Upper lobe of right lung (tissue), 1 donor: ENCODE measurements around the gene BCAT1. TPM values are rescaled to one million over a fixed set of nuclear protein-coding genes. Genes with fewer than 3 reads are reported as not detected.

Source experiments
- ATAC-seq: fragments of 200-7000 bp; cut with Tn5 transposase; one replicate; pipeline ENCODE4 v1.9.1; 2020; ENCODE audit warnings: mild to moderate bottlenecking, moderate library complexity
- DNase-seq: peaks from one replicate; pipeline ENCODE4 v3.0.0-alpha.2; 2020
- H3K27ac ChIP-seq: fragments of 200-600 bp; one replicate; pipeline ENCODE4 v1.8.0; 2022
- H3K27me3 ChIP-seq: fragments of 200-600 bp; one replicate; pipeline ENCODE4 v1.8.0; 2022; ENCODE audit warnings: mild to moderate bottlenecking
- H3K36me3 ChIP-seq: fragments of 200-600 bp; one replicate; pipeline ENCODE4 v1.8.0; 2022
- H3K4me1 ChIP-seq: fragments of 200-600 bp; one replicate; pipeline ENCODE4 v1.8.0; 2022
- H3K4me3 ChIP-seq: fragments of 200-600 bp; one replicate; pipeline ENCODE4 v1.8.0; 2022; ENCODE audit warnings: mild to moderate bottlenecking
- H3K9me3 ChIP-seq: fragments of 200-600 bp; one replicate; pipeline ENCODE4 v1.8.0; 2022
- intact Hi-C: fragments of 100-400 bp; cut with DNase I; formaldehyde crosslinking; loops from one replicate; pipeline ENCODE4 v1.11.0; 2022
- total RNA-seq: library from RNA; stranded (reverse); fragmentation: NEBNext Ultra II Directional; extraction: Animal tissue kit (Norgen Biotek cat#: 25700); gene quantifications from one replicate; pipeline ENCODE4 v1.2.1, GENCODE V29; 2021
- TF ChIP-seq, protein P1 (sequence below): fragments of 200-600 bp; IDR thresholded peaks from one replicate; pipeline ENCODE4 v1.8.0; 2022; ENCODE audit warnings: antibody characterized with exemption
- donor health status: DM: no; HTN: yes; CAD: no; lungs with severe emphysema.

BCAT1 gene
- total RNA-seq, 1 donor from 2014 or later = 82.5 TPM

DNA sequence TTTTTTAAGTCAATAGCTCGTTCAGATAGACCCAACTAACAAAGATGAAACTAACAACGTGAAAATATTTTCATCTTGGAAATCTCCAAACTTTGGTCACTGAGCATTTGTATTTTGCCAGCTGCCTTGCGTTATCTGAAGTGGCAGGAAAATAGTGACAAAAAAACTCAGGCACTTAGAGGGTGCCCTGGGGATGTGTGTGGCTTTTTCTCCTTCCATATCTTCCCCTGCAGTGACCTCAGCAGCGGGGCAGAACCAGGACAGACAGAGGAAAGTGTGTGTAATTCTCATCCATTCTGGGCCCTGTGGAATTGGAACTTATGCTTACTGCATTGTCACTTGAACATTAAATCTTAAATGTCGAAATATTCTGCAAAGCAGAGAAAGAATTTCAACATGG, 152.0 kb downstream of the BCAT1 start:
- no peaks in the 10 kb centered on the region for H3K27me3 ChIP-seq
- DNase-seq (no peak), ATAC-seq (no peak)
- intact Hi-C loops = no loop called here
- H3K27ac ChIP-seq = no peak overlapping the region
- no peaks in the 10 kb centered on the region for H3K36me3 ChIP-seq
- no peaks in the 10 kb centered on the region for H3K9me3 ChIP-seq
- no peak overlapping the region for H3K4me3 ChIP-seq
- H3K4me1 ChIP-seq = no peaks in the 10 kb centered on the region
- TF ChIP-seq, protein P1, sequence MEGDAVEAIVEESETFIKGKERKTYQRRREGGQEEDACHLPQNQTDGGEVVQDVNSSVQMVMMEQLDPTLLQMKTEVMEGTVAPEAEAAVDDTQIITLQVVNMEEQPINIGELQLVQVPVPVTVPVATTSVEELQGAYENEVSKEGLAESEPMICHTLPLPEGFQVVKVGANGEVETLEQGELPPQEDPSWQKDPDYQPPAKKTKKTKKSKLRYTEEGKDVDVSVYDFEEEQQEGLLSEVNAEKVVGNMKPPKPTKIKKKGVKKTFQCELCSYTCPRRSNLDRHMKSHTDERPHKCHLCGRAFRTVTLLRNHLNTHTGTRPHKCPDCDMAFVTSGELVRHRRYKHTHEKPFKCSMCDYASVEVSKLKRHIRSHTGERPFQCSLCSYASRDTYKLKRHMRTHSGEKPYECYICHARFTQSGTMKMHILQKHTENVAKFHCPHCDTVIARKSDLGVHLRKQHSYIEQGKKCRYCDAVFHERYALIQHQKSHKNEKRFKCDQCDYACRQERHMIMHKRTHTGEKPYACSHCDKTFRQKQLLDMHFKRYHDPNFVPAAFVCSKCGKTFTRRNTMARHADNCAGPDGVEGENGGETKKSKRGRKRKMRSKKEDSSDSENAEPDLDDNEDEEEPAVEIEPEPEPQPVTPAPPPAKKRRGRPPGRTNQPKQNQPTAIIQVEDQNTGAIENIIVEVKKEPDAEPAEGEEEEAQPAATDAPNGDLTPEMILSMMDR = no peak

DNA sequence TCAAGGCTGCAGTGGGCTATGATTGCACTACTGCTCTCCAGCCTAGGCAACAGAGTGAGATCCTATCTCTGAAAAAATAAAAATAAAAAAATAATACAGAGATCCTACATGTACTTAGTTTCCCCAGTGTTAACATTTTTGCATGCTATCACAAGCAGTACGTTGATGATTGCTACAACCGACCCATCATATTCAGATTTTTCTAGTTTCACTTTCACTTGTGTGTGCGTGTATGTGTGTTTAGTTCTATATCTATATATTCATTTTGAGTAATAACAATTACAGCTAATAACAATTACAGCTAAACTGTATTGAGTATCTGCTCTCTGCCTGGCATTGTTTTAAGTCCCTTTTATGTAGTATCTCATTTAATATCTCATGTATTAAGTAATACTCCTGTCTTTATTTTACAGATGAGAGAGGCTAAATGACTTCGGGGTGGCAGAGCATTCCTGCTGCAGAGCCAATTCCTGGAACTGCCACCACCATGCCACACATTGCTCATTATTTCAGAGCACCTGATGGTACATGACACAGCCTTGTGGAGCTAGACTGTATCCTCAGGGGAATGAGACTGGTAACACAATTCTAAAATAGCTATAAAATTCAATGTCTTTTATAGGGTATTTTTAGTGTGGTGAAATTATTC, 153.1 kb downstream of the BCAT1 start:
- intact Hi-C loops = no loop called here
- H3K27ac ChIP-seq = no peak overlapping the region
- H3K4me3 ChIP-seq = peak overlapping the region; percentile 40
- DNase-seq (no peak), ATAC-seq (no peak)
- no peaks in the 10 kb centered on the region for H3K27me3 ChIP-seq
- no peaks in the 10 kb centered on the region for H3K4me1 ChIP-seq
- no peaks in the 10 kb centered on the region for H3K9me3 ChIP-seq
- H3K36me3 ChIP-seq = no peaks in the 10 kb centered on the region
- TF ChIP-seq, protein P1 = no peak

DNA sequence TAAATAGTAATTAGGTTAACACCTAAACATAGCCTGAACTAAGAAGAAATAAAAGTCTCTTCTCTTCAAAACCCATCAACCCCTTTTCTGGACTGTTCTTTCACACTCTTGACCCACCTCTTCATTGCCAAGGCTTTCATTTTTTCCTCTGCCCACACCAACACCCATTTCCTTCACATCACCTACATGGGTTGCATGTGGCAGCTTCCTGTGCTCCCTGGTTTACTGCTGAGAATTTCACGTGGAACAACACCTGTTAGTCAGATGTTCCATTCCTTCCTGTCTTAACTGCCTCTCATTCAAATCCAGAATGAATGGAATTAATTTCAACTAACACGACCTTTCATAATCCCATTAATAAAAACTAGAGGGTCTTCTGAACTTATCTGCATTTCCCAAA, 157.3 kb downstream of the BCAT1 start:
- no peaks in the 10 kb centered on the region for H3K36me3 ChIP-seq
- H3K27ac ChIP-seq = no peak overlapping the region
- H3K27me3 ChIP-seq = no peaks in the 10 kb centered on the region
- H3K9me3 ChIP-seq = no peaks in the 10 kb centered on the region
- ATAC-seq = no peak
- TF ChIP-seq, protein P1 = no peak
- intact Hi-C loops = no loop called here
- DNase-seq = no peak
- no peak overlapping the region for H3K4me3 ChIP-seq
- H3K4me1 ChIP-seq = no peaks in the 10 kb centered on the region

DNA sequence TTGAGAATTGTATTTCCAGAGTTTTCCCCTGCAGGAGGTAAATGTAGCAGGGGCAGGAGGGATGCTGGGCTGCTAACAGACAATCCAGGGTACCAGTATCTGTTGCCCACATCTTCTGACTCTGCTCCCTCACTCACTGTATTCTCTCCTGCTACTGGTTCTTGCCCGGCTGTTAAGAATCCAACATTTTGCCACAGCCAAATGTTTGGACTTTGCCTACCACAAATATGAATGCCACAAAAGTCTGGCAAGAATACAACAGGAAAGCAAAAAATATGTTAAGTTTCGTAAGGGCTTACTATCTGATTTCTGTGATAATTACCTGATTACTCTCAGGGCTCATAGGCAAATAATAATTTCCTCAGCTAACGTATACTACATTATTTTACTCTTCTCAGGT, 160.0 kb downstream of the BCAT1 start:
- Histone ChIP-seq H3K36me3 (no peaks in the 10 kb centered on the region), H3K4me3 (no peak overlapping the region), H3K4me1 (no peaks in the 10 kb centered on the region), H3K27me3 (no peaks in the 10 kb centered on the region), H3K27ac (no peak overlapping the region), H3K9me3 (no peaks in the 10 kb centered on the region)
- ATAC-seq (no peak), DNase-seq (no peak)
- intact Hi-C loops = no loop called here
- TF ChIP-seq, protein P1 = no peak

DNA sequence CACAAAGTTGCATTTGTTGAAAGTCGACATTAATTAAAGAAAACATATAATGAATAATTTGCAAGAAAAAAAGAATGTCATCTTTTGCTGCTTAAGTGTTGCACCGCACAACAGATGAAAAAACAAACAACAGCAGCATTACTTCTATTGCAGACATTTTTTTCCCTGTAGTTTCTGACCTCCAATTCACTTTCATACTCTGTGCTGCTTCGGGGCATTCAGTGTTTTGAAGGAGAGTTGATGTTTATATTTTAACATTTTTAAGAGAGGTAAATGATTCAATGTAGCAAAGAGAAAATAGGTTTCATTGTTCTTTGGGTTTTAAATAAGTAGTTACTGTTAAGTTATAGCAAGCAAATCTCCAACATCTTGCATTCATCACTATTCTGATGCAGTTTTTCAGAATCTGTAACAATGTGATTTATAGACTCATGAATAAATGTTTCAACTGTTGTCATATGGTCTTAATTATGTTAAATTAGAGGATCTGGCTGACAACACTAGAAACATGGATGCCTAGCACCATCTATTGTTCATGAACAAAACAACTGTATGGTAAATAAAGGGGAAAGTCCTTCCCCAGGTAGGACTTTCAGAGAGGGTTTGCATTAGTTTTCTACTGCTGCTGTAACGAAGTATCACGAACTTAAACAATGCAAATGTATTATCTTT, 168.1 kb downstream of the BCAT1 start:
- Histone ChIP-seq H3K27ac (no peak overlapping the region), H3K27me3 (no peaks in the 10 kb centered on the region), H3K4me3 (no peak overlapping the region), H3K36me3 (no peaks in the 10 kb centered on the region), H3K9me3 (no peaks in the 10 kb centered on the region), H3K4me1 (peaks cover 11% of the 10 kb centered on the region)
- ATAC-seq (no peak), DNase-seq (no peak)
- intact Hi-C loops = no loop called here
- TF ChIP-seq, protein P1 = peak; percentile 18
